ENCODE data around the gene PTPRCAP. TPM values are rescaled to one million over a fixed set of nuclear protein-coding genes. Genes with fewer than 3 reads are reported as not detected.

PTPRCAP gene
- total and polyA plus RNA-seq, 9 of the 15 experiments (the other 6 are each of a cell fraction or from before 2014, with no cell fraction given): 0.22 to 2.0 (median 1.1) TPM; not detected in 4

- peak; percentile 86; the same call in 1 of the 2 replicates for TF ChIP-seq ZFX (CRISPR knock-in tag; IDR thresholded peaks at IDR 0.05)
- no peak for TF ChIP-seq ZNF79 (CRISPR knock-in tag; IDR thresholded peaks at IDR 0.05; ENCODE audit: low read depth)
- TF ChIP-seq IRF9 (tag; IDR thresholded peaks at IDR 0.05): no peak
- peak; percentile 38; the same call in 1 of the 2 replicates for TF ChIP-seq ZNF239 (CRISPR knock-in tag; IDR thresholded peaks at IDR 0.05)
- TF ChIP-seq THRA (IDR thresholded peaks at IDR 0.05): no peak
- TF ChIP-seq ATF3 (IDR thresholded peaks at IDR 0.05): no peak
- TF ChIP-seq ATF3 (CRISPR knock-in tag; conservative IDR thresholded peaks at IDR 0.05): 0 out of 2 replicates have a peak, but pooled peaks have one; percentile 43
- TF ChIP-seq ETS2 (tag; IDR thresholded peaks at IDR 0.05; ENCODE audit: borderline replicate concordance, poor library complexity, severe bottlenecking): no peak
- TF ChIP-seq TAF9B (IDR thresholded peaks at IDR 0.05; ENCODE audit: partially characterized antibody): no peak
- no peak for TF ChIP-seq ZNF75A (CRISPR knock-in tag; IDR thresholded peaks at IDR 0.05)
- no peak for TF ChIP-seq ZFP30 (CRISPR knock-in tag; IDR thresholded peaks at IDR 0.05; ENCODE audit: borderline replicate concordance)
- TF ChIP-seq CTCF (IDR thresholded peaks at IDR 0.05 in 2 of 3, conservative IDR thresholded peaks at IDR 0.05 in 1 of 3; ENCODE audit: insufficient read depth in 2 of 3, low read depth in 1 of 3, low read length in 3 of 3): peak in 1 of 3 experiments; percentile 7; a peak in 1 of 6 replicates
- TF ChIP-seq HDGF (IDR thresholded peaks at IDR 0.05): 0 out of 2 replicates have a peak, but pooled peaks have one; percentile 42
- no peak for TF ChIP-seq TGIF2 (CRISPR knock-in tag; IDR thresholded peaks at IDR 0.05)
- 0 out of 2 replicates have a peak, but pooled peaks have one; percentile 5 for TF ChIP-seq RNF2 (IDR thresholded peaks at IDR 0.05)
- no peak for TF ChIP-seq U2AF2 (optimal IDR thresholded peaks at IDR 0.05; ENCODE audit: low read depth, low read length)
- TF ChIP-seq TAF7 (tag; IDR thresholded peaks at IDR 0.05): peak; percentile 1; the same call in 1 of the 2 replicates
- 0 out of 2 replicates have a peak, but pooled peaks have one; percentile 3 for TF ChIP-seq RB1 (IDR thresholded peaks at IDR 0.05; ENCODE audit: low read depth)
- no peak for TF ChIP-seq DLX4 (CRISPR knock-in tag; IDR thresholded peaks at IDR 0.05)
- TF ChIP-seq ZNF778 (CRISPR knock-in tag; IDR thresholded peaks at IDR 0.05): no peak
- TF ChIP-seq SIX5 (IDR thresholded peaks at IDR 0.05; ENCODE audit: borderline replicate concordance in 1 of 2, insufficient read depth in 1 of 2, low read depth in 1 of 2, low read length in 2 of 2): no peak
- no peak for TF ChIP-seq RBM34 (IDR thresholded peaks at IDR 0.05; ENCODE audit: borderline replicate concordance, insufficient read depth, low read length)
- TF ChIP-seq E2F1 (CRISPR knock-in tag; IDR thresholded peaks at IDR 0.05): 0 out of 2 replicates have a peak, but pooled peaks have one; percentile 41
Measured at GRCh38 chr11:67469508-67469811, 32.0 kb upstream of the PTPRCAP start (continued).
